Fibroblast of the aortic adventitia (primary cell): ENCODE results near the gene ATG9A. TPM values are rescaled to one million over a fixed set of nuclear protein-coding genes. Genes with fewer than 3 reads are reported as not detected.
"Not testable (repeated sequence)": the region's sequence is repeated elsewhere in the genome, so short reads cannot be mapped to it uniquely, and the experiment has no call there.

Source experiments
- DNase-seq: peaks from one replicate; pipeline ENCODE4 v3.0.0-alpha.2; 2010; ENCODE audit warnings: low read depth
- H3K4me3 ChIP-seq: 2 replicates; pipeline ENCODE4 v1.5.1; 2011; ENCODE audit warnings: low read depth, mild to moderate bottlenecking, control low read depth, low read length, moderate library complexity
- CTCF ChIP-seq: IDR thresholded peaks from 2 replicates; pipeline ENCODE4 v1.5.1; 2011; ENCODE audit warnings: mild to moderate bottlenecking, low read length, control low read depth, inconsistent platforms; ENCODE audit not compliant: insufficient read depth
- total RNA-seq: library from RNA; depleted of rRNA; stranded (reverse); fragments of >200 nt; gene quantifications from 2 replicates; pipeline ENCODE4 v1.2.3, GENCODE V29; 2012; ENCODE audit warnings: low replicate concordance

The ATG9A gene
- total RNA-seq, 1 donor, result 56.9 TPM

- no peak overlapping the region for H3K4me3 ChIP-seq
- no peak for DNase-seq
- no peak for TF ChIP-seq CTCF
Measured at GRCh38 chr2:219261024-219261855, 31.8 kb upstream of the ATG9A start.

GRCh38 chr2:219258942-219259341, 29.5 kb upstream of the ATG9A start:
- H3K4me3 ChIP-seq, DNase-seq: not testable (repeated sequence)

- no peak for TF ChIP-seq CTCF
- H3K4me3 ChIP-seq, result peak overlapping the region; percentile 70
- DNase-seq, result peak; percentile 16
Measured at GRCh38 chr2:219254590-219255201, 25.3 kb upstream of the ATG9A start.

GRCh38 chr2:219253753-219254589, 24.5 kb upstream of the ATG9A start, which contains the start of gene TUBA4A:
TUBA4A (minus strand) TSS chr2:219253918; CDS start chr2:219253858, 60 bp downstream.
- no peak for TF ChIP-seq CTCF
- H3K4me3 ChIP-seq, result peak within 1 kb of the TSS; percentile 70
- peak; percentile 43 for DNase-seq

GRCh38 chr2:219252900-219253752, 23.7 kb upstream of the ATG9A start, which contains the start of gene TUBA4B:
TUBA4B (plus strand) TSS chr2:219253243; CDS start chr2:219253408, 165 bp downstream.
- no peak for TF ChIP-seq CTCF
- peak within 1 kb of the TSS; percentile 70 for H3K4me3 ChIP-seq
- no peak for DNase-seq

GRCh38 chr2:219252570-219252899, 23.1 kb upstream of the ATG9A start:
- TF ChIP-seq CTCF, result no peak
- H3K4me3 ChIP-seq, result peak overlapping the region; percentile 70
- no peak for DNase-seq
